GM08714 (cell line): ENCODE data around the gene RSPO3.
"Not testable (repeated sequence)": the region's sequence is repeated elsewhere in the genome, so short reads cannot be mapped to it uniquely, and the experiment has no call there.

Source experiments
- H3K4me3 ChIP-seq: fragments of 200-500 bp; sonication (Bioruptor generic); 2 replicates; pipeline ENCODE4 v1.5.1; 2014; ENCODE audit warnings: mild to moderate bottlenecking, low read length, inconsistent platforms
- ZNF274 ChIP-seq: IDR thresholded peaks from 2 replicates; pipeline ENCODE4 v1.6.1; 2012; ENCODE audit warnings: mild to moderate bottlenecking, low read depth, low read length

The RSPO3 gene

DNA sequence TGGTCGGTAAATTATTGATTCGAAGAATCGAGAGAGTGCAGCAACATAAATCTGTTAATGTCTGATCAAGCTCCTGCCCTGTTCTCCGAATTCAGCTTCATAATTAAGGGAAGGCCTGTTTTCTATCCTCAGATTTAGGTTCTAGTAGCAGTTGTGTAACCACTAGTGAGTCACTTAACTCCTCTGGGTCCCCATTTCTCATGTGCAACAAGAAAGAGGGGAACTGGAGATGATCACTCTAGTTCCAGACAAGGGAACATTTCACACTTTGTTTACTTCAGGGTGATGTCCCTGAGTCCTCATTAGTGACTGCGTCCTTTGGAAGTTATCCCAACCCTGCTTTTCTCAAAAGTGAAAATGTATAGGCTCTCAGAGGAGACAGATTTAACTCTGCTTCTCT lies 80.1 kb downstream of the RSPO3 start:
- no peak overlapping the region for H3K4me3 ChIP-seq

GRCh38 chr6:127199470-127199869 lies 81.0 kb downstream of the RSPO3 start:
- H3K4me3 ChIP-seq = no peak overlapping the region
- TF ChIP-seq ZNF274 = no peak

More for the DNA sequence above, 80.1 kb downstream of the RSPO3 start:
- TF ChIP-seq ZNF274 = no peak

GRCh38 chr6:127200114-127200513 lies 81.6 kb downstream of the RSPO3 start:
- no peak overlapping the region for H3K4me3 ChIP-seq
- TF ChIP-seq ZNF274 = no peak

- no peak for TF ChIP-seq ZNF274
- H3K4me3 ChIP-seq = no peak overlapping the region
These were observed 82.8 kb downstream of the RSPO3 start for GRCh38 chr6:127201321-127201720.

DNA sequence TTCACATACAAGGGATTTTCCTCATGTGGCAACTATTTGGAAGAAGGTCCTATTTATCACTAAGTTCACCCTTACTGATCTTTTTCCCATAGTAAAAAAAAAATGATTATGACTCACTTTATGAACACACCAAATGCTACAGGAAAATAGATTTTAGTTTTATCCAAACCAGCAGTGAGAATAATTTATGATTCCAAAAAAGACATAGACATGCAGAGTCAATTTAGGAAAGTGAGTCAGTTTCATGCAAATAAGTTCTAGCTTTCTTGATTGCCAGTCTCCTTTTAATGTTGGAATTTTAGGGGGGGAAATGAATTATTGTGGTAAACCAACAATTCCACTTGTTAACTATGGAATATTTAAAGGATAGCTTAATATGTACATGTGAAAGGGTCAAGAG lies 84.2 kb downstream of the RSPO3 start:
- no peak overlapping the region for H3K4me3 ChIP-seq
- TF ChIP-seq ZNF274 = no peak

DNA sequence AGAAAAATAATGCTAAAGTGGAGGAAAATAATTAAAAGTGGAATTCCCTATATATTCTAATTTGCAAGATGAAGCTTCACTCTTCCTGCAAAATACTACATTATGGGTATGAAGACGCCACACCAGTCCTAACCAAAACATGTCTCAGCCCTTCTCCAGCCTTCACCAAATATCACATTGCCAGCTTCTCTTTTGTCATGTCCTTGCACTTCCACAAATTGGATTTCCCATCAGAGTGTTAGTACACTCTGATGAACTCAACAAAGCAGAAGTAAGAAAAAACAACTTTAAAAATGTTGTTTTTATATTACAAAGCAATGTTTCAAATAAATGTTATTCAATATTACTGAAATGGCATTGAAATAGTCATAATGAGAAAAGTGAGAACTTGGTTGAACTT lies 85.8 kb downstream of the RSPO3 start:
- TF ChIP-seq ZNF274 = no peak
- H3K4me3 ChIP-seq = no peak overlapping the region

DNA sequence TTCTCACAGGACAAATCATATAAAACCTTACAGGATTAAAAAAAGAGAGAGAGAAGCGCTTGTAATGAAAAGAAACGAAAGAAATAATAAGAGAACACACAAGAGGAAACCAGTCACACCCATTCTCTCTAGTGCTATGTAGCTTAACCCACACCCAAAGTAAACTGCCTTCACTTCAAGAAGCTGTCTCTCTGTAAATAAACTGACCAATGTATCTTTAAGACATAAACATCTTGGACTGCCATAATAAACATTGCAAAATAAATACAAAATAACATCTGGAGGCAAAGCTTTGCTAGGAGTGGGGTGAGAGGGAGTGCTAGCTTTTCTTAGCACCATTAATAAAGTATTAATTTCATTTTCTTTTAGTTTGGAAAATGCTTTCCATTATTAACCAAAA lies 86.6 kb downstream of the RSPO3 start:
- TF ChIP-seq ZNF274 = no peak
- no peak overlapping the region for H3K4me3 ChIP-seq

DNA sequence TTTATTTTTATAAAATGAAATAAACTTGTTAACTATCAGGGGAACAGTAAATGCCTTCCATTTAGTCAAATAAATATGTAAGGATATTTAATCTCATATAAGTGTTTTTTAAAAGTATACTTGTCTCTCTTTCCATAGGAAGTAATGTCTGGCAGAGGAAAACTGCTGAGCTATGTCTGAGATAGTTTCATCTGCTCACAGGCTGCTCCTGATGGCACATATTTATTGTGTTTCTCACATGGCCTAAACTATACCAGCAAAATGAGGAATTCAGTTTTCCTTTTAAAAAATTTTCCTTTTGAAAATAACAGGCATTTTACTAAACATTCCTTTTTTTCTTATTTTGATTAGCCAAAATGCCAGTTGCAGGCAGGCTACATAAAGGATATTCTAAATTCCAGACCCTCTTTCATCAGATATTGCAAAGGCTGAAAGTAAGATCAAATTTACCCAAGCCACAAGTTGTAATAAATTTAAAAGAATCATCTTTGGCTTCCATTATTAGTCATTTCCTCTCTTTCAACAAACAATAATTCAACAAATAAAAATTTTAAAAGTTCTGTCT lies 88.1 kb downstream of the RSPO3 start:
- no peak overlapping the region for H3K4me3 ChIP-seq
- TF ChIP-seq ZNF274 = no peak

DNA sequence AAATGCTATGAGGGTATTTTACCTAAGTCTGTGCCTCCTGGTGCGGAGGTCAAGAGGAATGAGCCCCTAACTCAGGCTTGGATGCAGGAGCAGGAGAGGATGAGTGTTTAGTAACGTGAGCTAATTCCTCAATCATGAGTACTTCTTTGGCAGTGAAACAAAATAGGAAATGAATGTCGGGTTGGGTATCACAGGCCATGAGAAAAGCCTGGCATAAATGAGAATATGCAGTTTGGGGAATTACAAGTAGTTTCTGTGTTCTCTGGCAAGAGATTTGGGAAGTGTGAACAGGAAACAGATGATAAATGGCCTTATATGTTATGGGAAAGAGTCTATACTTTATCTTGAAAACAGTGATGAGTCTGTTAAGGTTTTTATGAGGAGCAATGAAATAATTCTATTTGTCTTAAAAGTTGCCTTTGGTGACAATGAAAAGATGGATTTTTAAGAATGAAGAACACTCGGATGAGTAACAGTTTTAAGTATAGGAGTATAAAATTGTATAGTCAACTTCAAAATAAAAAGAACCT lies 89.2 kb downstream of the RSPO3 start:
- TF ChIP-seq ZNF274 = no peak

DNA sequence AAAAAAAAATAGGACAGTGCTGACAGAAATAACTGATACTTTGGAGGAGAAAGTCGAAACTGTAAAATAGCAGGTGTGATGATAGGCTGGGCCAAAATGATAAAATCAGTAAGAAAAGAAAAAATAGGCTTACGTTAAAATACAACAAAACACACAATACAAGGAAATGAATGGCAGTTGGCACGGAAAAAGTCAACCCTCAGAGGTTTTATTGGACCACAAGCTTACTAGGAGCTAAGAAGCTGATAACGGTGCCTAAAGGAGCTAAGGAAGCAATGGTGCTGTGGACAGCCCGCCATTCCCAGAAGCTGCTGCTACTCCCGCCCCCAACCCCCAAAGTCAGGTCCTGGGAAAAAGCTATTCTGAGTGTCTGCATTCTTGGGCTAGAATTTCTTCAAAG lies 92.3 kb downstream of the RSPO3 start:
- no peak for TF ChIP-seq ZNF274
- H3K4me3 ChIP-seq = no peak overlapping the region

More for the DNA sequence above, 89.2 kb downstream of the RSPO3 start:
- no peak overlapping the region for H3K4me3 ChIP-seq

DNA sequence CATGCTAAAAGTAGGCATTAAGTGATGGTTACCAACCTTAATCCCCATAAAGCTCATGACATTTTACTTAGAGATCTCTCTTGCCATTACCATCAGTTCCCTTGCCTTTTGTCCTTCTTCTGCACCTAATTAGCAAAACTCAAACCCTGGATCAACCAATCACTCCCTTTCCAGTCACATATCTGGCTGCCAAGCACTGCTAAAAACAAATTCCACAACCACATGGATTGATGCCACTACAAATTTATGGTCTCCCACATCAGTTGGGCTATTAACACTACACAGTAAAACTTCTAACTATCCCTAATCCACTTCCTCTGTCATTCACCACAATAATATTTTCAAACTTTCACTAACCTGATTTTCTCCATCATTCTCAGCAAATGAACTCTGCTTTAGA lies 93.9 kb downstream of the RSPO3 start:
- no peak overlapping the region for H3K4me3 ChIP-seq
- TF ChIP-seq ZNF274 = no peak

- H3K4me3 ChIP-seq = not testable (repeated sequence)
These were observed 95.6 kb downstream of the RSPO3 start for GRCh38 chr6:127214032-127214431.

GRCh38 chr6:127214531-127214930 lies 96.1 kb downstream of the RSPO3 start:
- H3K4me3 ChIP-seq = not testable (repeated sequence)

GRCh38 chr6:127215931-127216330 lies 97.5 kb downstream of the RSPO3 start:
- H3K4me3 ChIP-seq = no peak overlapping the region
- no peak for TF ChIP-seq ZNF274

GRCh38 chr6:127216810-127217789 lies 98.6 kb downstream of the RSPO3 start:
- TF ChIP-seq ZNF274 = no peak

More at GRCh38 chr6:127216810-127217789, 98.6 kb downstream of the RSPO3 start:
- H3K4me3 ChIP-seq = no peak overlapping the region
